GM12873 (cell line): ENCODE data around the gene LRP1B.

ENCODE experiments used
- CTCF ChIP-seq: IDR thresholded peaks from 2 replicates; pipeline ENCODE4 v1.5.1; 2012; ENCODE audit warnings: low read depth, mild to moderate bottlenecking, moderate library complexity, low read length, control low read depth; ENCODE audit not compliant: insufficient read depth; ENCODE audit errors: missing control alignments

The LRP1B gene

DNA sequence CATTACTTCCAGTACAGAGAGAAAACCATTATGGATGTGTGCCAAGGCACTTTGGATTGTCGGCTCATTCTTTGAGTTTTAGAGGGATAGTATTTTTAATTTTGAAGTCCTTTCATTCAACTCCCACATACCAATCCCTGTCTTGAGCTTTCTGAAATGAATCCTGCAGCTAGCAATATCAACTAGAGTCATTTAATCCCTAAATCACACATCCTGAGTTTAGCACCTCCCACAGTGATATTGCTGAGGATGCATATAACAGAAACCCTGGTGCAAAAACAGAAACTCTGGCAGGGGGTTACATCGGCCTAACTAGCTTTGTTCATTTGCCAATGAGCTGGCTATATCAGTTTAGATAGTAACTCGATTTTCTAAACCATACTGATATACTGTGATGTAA lies 427.3 kb downstream of the LRP1B start:
- no peak for TF ChIP-seq CTCF

DNA sequence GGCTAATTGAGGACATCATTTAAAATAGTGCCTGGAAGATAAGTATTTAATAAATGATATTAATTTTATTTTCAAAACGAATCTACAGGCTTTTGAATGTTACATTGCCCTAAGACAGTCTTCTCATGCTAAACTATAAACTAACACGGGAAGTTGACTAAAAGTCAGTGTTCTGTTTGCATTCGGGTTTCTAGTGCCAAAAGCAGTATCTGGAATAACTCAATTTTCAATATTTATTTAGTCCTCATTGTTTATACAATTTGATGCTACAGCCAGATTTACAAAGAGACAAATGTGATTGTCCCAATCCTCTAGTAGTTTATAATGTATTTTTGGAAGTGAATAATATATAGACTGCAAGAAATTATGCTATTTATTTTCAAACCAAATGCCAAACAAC lies 429.2 kb downstream of the LRP1B start:
- TF ChIP-seq CTCF = no peak

GRCh38 chr2:141699573-141699972 lies 431.2 kb downstream of the LRP1B start:
- no peak for TF ChIP-seq CTCF

- no peak for TF ChIP-seq CTCF
These were observed 432.3 kb downstream of the LRP1B start for GRCh38 chr2:141698500-141698899.

DNA sequence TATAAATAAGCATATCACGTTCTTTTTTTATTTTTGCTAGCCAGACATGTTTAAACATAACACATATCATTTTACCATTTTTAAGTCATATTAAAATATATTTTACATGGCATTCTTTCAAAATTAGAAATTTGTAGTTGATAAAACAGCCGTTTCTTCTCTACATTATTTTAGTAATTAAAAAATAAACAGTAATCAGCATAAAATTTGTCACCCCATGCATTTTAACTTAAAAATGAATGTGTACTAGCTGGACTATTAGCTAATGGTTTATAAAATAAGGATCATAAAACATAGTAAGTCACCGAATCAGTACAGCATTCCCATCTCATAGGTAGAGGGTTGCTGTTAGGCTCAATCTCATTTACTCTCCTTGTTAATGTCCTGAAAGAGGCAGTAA lies 433.8 kb downstream of the LRP1B start:
- TF ChIP-seq CTCF = no peak

DNA sequence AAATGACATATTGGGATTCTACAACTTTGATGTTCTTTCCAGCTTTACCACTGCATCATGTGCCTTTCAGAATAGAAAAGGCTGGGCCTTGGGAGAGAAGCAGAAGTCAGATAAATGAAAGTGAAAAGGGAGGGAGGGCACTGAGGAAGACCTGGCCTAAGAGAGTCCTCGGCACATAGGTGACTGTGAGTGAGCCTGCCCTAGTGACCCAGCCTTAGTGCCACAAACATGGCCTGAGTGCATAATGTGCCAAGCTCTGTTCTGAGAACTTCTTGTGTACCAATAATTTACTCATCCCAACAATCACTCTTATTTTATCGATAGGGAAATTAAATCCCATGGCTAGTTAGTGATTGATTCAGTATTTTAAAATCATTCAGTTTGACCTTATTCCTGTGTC lies 436.6 kb downstream of the LRP1B start:
- TF ChIP-seq CTCF = no peak

- TF ChIP-seq CTCF = no peak
These were observed 438.0 kb downstream of the LRP1B start for GRCh38 chr2:141692829-141693228.
